ENCODE results near the gene PTPRJ.

- TF ChIP-seq CBFB (CRISPR knock-in tag; IDR thresholded peaks at IDR 0.05) (no peak), CTCF (IDR thresholded peaks at IDR 0.05 in 2 of 3, conservative IDR thresholded peaks at IDR 0.05 in 1 of 3; ENCODE audit: insufficient read depth in 2 of 3, low read depth in 1 of 3, low read length in 3 of 3) (no peak)
These were observed 149.5 kb downstream of the PTPRJ start for GRCh38 chr11:48129697-48130395.

Data from K562 (cell line).